Temporal lobe (tissue), 2 donors: ENCODE data around the gene DDX47. TPM values are rescaled to one million over a fixed set of nuclear protein-coding genes. Genes with fewer than 3 reads are reported as not detected.

Source experiments
- small RNA-seq: library from RNA; depleted of rRNA; stranded (forward); fragments of <200 nt; gene quantifications from one replicate; pipeline ENCODE3, GENCODE V24; 2014; ENCODE audit warnings: low replicate concordance
- total RNA-seq: library from RNA; depleted of rRNA; stranded (reverse); fragments of >200 nt; gene quantifications from one replicate; pipeline ENCODE4 v1.2.3, GENCODE V29; 2014

DDX47 gene
- total RNA-seq, 1 donor from 2014 or later, result 44.3 TPM

Small RNA genes within 50 kb of the gene (small RNA-seq; reads per million reads assigned to genes)
- gene AC007215.1 (not detected), gene MIR613 (not detected)

Other genes starting within 250 kb of the DDX47 start
- 24.3 TPM for gene CREBL2, start 201.5 kb upstream of the DDX47 start, total RNA-seq
- 17.0 TPM for gene GPR19, start 117.2 kb upstream of the DDX47 start, total RNA-seq
- 107 TPM for gene CDKN1B, start 96.0 kb upstream of the DDX47 start, total RNA-seq
- gene APOLD1, start 27.7 kb upstream of the DDX47 start, total RNA-seq, result 31.2 TPM
- 0.25 TPM for gene GPRC5A, start 78.2 kb downstream of the DDX47 start, total RNA-seq
- not detected for gene GPRC5D, start 138.8 kb downstream of the DDX47 start, total RNA-seq
- 7.1 TPM for gene HEBP1, start 186.9 kb downstream of the DDX47 start, total RNA-seq
- 51.9 TPM for gene FAM234B, start 231.0 kb downstream of the DDX47 start, total RNA-seq